AG04450 (cell line): ENCODE data around the gene NACA2. TPM values are rescaled to one million over a fixed set of nuclear protein-coding genes. Genes with fewer than 3 reads are reported as not detected.
"Not testable (repeated sequence)": the region's sequence is repeated elsewhere in the genome, so short reads cannot be mapped to it uniquely, and the experiment has no call there.

Experiments used
- CTCF ChIA-PET: fragments of 300-600, 350-600 bp; formaldehyde crosslinking; extraction: SDS; loops from one replicate; lab custom pipeline; 2022; ENCODE audit warnings: antibody characterized with exemption, inconsistent platforms; lab: Charles Lee
- POLR2A ChIA-PET: fragments of 350-600 bp; formaldehyde crosslinking; extraction: SDS; loops from one replicate; lab custom pipeline; 2021; ENCODE audit warnings: antibody characterized with exemption, inconsistent platforms; lab: Yijun Ruan, JAX
- DNase-seq: peaks from one replicate; pipeline ENCODE4 v3.0.0-alpha.2; 2011; ENCODE audit warnings: low read depth, low spot score
- H3K27ac ChIP-seq: one replicate; pipeline ENCODE4 v1.5.1; 2012; ENCODE audit warnings: low read depth, low read length, control low read depth
- H3K27me3 ChIP-seq: one replicate; pipeline ENCODE4 v1.6.0; 2012; ENCODE audit warnings: low read length; ENCODE audit not compliant: control insufficient read depth, insufficient read depth
- H3K4me3 ChIP-seq: 2 replicates; pipeline ENCODE4 v1.5.1; 2011; ENCODE audit warnings: mild to moderate bottlenecking, low read depth, low read length, control low read depth
- H3K9me3 ChIP-seq: 2 replicates; pipeline ENCODE4 v1.5.1; 2012; ENCODE audit warnings: low read length; ENCODE audit not compliant: control insufficient read depth, insufficient read depth
- polyA plus RNA-seq: library from polyadenylated mRNA; depleted of rRNA; stranded (reverse); fragments of >200 nt; gene quantifications from 2 replicates; pipeline ENCODE4 v1.2.3, GENCODE V29; 2011
- TF ChIP-seq, protein P1 (sequence below): IDR thresholded peaks from 2 replicates; pipeline ENCODE4 v1.5.1; 2011; ENCODE audit warnings: low read depth, low read length, control low read depth, inconsistent platforms

The NACA2 gene
- polyA plus RNA-seq, 1 experiment = 0.56 TPM

DNA sequence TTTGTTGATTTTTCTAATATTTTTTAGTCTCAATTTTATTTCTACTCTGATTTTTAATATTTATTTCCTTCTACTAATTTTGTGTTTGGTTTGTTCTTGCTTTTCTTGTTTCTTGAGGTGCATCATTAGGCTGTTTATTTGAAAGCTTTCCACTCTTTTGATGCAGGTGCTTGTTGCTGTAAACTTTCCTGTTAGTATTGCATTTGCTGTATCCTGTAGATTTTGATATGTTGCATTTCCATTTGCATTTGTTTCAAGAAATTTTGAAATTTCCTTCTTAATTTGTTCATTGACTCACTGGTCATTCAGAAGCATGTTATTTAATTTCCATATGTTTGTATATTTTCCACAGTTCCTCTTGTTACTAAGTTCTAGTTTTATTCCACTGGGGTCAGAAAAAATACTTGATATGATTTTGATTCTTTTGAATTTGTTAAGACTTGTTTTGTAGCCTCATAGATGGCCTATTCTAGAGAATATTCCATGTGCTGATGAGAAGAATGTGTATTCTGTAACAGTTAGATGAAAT, 43.1 kb upstream of the NACA2 start:
- ChIA-PET CTCF (interaction anchor here (1.5 to 7.2 kb wide), 5 partner anchors 15 to 205 kb away, joined by 4 to 188 read pairs (median 23); no protein-coding TSS in a partner anchor), POLR2A (no interaction called here)
- H3K27me3 ChIP-seq = no peaks in the 10 kb centered on the region
- H3K27ac ChIP-seq = no peak overlapping the region
- TF ChIP-seq, protein P1, sequence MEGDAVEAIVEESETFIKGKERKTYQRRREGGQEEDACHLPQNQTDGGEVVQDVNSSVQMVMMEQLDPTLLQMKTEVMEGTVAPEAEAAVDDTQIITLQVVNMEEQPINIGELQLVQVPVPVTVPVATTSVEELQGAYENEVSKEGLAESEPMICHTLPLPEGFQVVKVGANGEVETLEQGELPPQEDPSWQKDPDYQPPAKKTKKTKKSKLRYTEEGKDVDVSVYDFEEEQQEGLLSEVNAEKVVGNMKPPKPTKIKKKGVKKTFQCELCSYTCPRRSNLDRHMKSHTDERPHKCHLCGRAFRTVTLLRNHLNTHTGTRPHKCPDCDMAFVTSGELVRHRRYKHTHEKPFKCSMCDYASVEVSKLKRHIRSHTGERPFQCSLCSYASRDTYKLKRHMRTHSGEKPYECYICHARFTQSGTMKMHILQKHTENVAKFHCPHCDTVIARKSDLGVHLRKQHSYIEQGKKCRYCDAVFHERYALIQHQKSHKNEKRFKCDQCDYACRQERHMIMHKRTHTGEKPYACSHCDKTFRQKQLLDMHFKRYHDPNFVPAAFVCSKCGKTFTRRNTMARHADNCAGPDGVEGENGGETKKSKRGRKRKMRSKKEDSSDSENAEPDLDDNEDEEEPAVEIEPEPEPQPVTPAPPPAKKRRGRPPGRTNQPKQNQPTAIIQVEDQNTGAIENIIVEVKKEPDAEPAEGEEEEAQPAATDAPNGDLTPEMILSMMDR = no peak
- H3K4me3 ChIP-seq = no peak overlapping the region
- DNase-seq = no peak
- H3K9me3 ChIP-seq = no peaks in the 10 kb centered on the region

DNA sequence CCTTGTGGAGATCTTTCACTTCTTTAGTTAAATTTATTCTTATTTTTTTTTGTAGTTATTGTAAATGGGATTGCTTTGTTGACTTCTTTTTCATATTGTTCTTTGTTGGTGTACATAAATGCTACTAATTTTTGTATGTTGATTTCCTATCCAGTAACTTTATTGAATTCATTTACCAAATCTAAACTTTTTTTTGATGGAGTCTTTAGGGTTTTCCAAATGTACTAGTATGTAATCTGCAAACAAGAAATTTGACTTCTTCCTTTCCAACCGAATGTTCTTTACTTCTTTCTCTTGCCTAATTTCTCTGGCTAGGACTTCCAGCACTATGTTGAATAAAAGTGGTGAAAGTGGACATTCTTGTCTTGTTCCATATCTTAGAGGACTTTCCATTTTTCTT, 41.8 kb upstream of the NACA2 start:
- Histone ChIP-seq H3K4me3 (no peak overlapping the region), H3K27ac (no peak overlapping the region), H3K9me3 (no peaks in the 10 kb centered on the region), H3K27me3 (no peaks in the 10 kb centered on the region)
- POLR2A ChIA-PET = no interaction called here
- CTCF ChIA-PET = interaction anchor here (7.2 kb wide), 1 partner anchor 204 kb away, joined by 188 read pairs; no protein-coding TSS in a partner anchor
- TF ChIP-seq, protein P1 = no peak
- no peak for DNase-seq

DNA sequence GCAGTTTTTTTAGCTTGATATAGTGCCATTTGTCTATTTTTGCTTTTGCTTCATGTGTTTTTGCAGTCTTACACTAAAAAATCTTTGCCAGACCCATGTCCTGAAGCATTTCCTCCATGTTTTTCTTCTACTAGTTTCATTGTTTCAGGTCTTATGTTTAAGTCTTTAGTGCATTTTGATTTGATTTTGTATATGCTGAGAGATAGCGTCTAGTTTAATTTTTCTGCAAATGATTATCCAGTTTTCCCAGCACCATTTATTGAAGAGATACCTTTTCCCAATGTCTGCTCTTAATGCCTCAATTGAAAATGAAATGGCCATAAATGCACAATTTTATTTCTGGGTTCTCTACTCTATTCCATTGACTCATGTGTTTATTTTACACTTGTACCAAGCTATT, 40.8 kb upstream of the NACA2 start:
- Histone ChIP-seq H3K27ac (no peak overlapping the region), H3K27me3 (no peaks in the 10 kb centered on the region), H3K9me3 (no peaks in the 10 kb centered on the region), H3K4me3 (no peak overlapping the region)
- TF ChIP-seq, protein P1 = no peak
- ChIA-PET POLR2A (no interaction called here), CTCF (interaction anchor here (4.1 kb wide), 1 partner anchor 205 kb away, joined by 25 read pairs; no protein-coding TSS in a partner anchor)
- DNase-seq = no peak

DNA sequence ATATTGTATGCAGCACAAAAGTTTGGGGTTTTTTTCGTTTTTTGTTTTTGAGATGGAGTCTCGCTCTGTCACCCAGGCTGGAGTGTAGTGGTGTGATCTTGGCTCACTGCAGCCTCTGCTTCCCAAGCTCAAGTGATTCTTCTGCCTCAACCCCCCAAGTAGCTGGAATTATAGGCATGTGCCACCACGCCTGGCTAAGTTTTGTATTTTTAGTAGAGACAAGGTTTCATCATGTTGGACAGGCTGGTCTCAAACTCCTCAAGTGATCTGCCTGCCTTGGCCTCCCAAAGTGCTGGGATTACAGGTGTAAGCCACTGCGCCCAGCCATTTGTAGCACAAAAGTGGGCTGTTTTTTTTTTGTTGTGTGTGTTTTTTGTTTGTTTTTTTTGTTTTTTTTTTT, 37.1 kb upstream of the NACA2 start:
- H3K27me3 ChIP-seq, CTCF ChIA-PET, H3K27ac ChIP-seq, DNase-seq, H3K9me3 ChIP-seq, H3K4me3 ChIP-seq: not testable (repeated sequence)
- POLR2A ChIA-PET = interaction anchor here (0.7 kb wide), 1 partner anchor 27 kb away, joined by 3 read pairs; no protein-coding TSS in a partner anchor

DNA sequence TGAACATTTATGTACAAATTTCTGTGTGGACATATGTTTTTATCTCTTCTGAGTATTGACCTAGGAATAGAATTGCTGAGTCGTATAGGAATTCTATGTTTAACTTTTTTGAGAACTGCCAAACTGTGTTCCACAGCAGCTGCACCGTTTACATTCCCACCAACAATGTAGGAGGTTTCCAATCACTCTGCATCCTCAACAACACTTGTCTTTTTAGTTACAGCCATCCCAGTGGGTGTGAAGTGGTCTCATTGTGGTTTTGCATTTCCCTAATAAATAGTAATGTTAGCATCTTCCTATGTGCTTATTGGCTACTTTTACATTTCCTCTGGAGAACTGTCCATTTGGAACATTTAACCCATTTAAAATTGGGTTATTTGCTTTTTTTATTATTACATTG, 36.6 kb upstream of the NACA2 start:
- Histone ChIP-seq H3K27me3 (no peaks in the 10 kb centered on the region), H3K27ac (no peak overlapping the region), H3K9me3 (no peaks in the 10 kb centered on the region), H3K4me3 (no peak overlapping the region)
- POLR2A ChIA-PET = interaction anchor here (0.7 kb wide), 1 partner anchor 27 kb away, joined by 3 read pairs; no protein-coding TSS in a partner anchor
- CTCF ChIA-PET = no interaction called here
- DNase-seq = no peak
- TF ChIP-seq, protein P1 = no peak
